Fibroblast of pulmonary artery (primary cell): ENCODE measurements around the gene GALNT12.

Source experiments
- DNase-seq: peaks from one replicate; pipeline ENCODE4 v3.0.0-alpha.2; 2010; ENCODE audit warnings: low read depth
- H3K4me3 ChIP-seq: replicated peaks from 2 replicates; pipeline ENCODE4 v1.5.1; 2011; ENCODE audit warnings: low read depth, mild to moderate bottlenecking, control low read depth, low read length, moderate library complexity
- CTCF ChIP-seq: IDR thresholded peaks from 2 replicates; pipeline ENCODE4 v1.5.1; 2011; ENCODE audit warnings: mild to moderate bottlenecking, control low read depth, low read length, inconsistent platforms; ENCODE audit errors: missing control alignments

The GALNT12 gene

GRCh38 chr9:98877311-98877710, 69.8 kb downstream of the GALNT12 start:
- no peak overlapping the region for H3K4me3 ChIP-seq
- no peak for TF ChIP-seq CTCF
- no peak for DNase-seq

DNA sequence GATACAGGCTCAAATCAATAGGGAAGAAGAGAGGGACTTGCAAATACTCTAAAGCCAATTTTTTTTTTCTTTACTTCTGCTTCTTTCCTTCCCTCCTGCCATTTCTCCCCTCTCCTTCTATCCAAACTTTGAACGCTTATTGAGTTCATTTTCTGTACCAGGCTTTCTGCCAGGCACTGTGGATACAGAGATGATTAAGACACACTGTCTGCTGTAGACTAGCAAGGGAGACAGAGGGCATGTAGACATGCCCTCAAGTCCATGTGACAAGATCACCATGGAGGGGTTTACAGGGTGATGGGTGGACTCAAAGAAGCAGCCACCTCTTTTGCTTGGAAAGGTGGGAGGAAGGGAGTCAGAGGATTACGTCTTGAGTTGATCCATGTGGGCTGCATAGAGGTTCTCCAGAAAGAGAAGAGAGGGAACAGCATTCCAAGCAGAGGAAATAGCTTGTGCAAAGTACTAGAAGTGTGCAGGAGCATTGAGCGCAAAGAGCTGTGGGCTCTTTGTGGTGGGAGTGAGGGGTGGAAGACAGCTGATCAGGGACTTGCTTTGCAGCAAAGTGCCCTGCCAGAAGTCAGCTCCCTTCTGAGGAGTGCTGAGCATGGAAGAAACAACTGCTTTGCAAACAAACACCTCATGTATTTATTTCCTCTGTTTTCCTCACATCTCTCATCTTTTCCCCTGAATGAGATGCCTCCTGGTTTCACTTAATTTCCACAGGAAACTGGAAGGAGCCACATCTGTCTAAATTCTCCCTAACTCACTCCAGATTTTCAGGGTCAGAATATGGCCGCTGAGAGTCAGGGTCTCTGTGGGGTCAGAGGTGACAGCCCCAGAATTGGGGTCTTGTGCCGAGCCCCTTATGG, 71.9 kb downstream of the GALNT12 start:
- DNase-seq: no peak
- no peak overlapping the region for H3K4me3 ChIP-seq
- TF ChIP-seq CTCF: no peak

DNA sequence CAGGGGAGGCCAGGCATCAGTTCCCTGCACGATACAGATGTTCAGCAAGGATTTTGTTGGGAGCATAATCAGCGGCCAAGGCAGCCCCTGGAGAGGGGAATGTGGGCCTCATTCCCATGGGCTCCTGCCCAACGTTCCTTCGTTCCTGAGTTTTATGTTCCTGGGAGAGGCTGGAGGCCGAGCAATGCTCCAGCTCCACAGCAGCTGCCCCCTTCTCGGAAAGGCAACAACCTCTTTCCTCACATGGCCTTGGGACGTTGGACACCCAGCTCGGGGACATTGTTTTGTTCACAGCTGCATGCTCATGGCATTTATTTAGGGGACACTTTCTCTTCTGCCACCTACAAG, 72.5 kb downstream of the GALNT12 start:
- no peak for TF ChIP-seq CTCF
- DNase-seq: no peak
- H3K4me3 ChIP-seq: no peak overlapping the region

DNA sequence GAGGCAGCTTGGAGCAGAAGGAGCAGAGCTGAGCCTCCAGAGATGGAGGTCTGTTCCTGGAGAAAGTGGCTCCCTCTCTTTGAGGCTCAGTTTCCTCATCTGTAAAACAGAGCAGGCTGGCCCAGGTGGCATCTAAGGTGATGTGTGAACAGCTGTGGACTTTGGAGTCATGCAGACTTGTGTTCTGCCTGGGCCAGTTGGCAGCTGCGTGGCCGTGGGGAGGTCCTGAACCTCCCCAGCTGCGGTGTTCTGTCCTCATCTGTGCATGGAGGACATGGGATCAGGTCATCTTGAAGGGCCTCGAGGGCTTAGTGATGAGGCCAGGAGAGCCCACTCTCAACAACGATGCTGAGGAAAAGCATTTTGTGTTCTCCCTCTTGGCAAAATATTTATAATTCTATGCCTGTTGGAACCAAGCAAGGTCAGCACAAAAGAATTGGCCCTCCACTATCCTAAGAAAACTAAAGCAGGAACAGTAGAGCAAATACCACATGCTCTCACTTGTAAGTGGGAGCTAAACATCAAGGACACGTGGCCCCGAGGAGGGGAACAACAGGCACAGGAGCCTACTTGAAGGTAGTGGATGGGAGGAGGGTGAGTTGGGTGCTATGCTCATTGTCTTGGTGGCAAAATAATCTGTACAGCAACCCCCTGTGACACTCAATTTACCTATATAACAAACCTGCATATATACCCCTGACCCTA, 73.0 kb downstream of the GALNT12 start:
- no peak for DNase-seq
- no peak for TF ChIP-seq CTCF

GRCh38 chr9:98881356-98881755, 73.9 kb downstream of the GALNT12 start:
- TF ChIP-seq CTCF: no peak
- no peak overlapping the region for H3K4me3 ChIP-seq
- DNase-seq: no peak

More for the DNA sequence above, 73.0 kb downstream of the GALNT12 start:
- H3K4me3 ChIP-seq: no peak overlapping the region

- no peak overlapping the region for H3K4me3 ChIP-seq
- TF ChIP-seq CTCF: no peak
- no peak for DNase-seq
These were observed 74.5 kb downstream of the GALNT12 start for GRCh38 chr9:98881836-98882568.
